Measurements from ENCODE around the gene LRRC7.

Gene LRRC7

DNA sequence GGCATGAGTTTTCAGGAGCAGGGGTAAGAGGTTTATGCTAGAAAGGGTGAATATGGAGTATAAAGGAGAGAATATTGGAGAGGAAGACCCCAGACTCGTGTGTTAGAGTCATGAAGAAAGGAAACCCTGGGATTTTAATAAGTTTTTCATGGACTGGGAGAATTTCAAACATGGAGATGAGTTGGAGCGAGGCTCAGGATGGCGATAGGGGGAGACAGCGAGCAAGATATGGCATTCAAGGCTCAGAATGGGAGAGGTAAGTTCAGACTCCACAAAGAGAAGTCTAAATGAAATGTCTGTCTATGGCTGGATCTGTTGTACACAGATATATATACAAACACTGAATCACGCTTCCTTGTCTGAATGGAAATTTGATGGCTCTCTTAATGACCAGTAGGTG is 545.1 kb downstream of the LRRC7 start:
- no peak for DNase-seq

DNA sequence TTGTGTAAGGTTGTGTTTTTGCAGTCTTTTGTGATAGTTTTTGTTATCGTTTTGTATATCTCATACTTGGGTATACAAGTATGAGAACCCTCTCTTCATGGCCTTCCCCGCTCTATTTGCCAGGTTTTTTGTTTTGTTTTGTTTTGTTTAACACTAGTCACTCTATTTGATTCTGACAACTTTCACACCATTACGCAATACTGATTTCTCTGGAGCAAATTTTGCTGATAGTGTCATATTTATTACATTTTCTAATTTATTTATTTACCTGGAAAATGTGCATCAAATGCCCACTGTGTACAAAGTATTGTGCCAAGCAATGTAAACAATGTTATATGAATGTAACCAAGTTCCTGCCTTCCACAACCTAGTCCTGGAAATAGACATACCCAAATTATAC is 547.6 kb downstream of the LRRC7 start:
- DNase-seq: no peak

DNA sequence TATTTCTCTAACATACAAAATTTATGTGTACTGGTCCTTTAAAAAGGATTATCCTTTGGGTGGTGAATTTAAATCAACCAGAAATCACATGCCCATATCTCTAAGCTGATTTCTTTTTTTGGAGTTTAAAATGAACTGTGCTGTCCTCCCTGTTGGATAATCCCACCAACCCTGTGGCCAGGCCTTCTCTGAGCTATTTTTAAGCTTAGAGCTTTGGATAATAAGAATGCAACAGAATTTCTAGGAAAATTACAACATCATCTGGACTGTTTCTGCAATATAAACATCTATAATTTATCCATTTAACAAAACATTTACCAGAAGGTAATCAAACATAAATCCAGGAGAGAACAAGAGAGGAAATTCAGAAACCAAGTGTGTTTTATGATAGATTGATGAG is 549.3 kb downstream of the LRRC7 start:
- DNase-seq: no peak

DNA sequence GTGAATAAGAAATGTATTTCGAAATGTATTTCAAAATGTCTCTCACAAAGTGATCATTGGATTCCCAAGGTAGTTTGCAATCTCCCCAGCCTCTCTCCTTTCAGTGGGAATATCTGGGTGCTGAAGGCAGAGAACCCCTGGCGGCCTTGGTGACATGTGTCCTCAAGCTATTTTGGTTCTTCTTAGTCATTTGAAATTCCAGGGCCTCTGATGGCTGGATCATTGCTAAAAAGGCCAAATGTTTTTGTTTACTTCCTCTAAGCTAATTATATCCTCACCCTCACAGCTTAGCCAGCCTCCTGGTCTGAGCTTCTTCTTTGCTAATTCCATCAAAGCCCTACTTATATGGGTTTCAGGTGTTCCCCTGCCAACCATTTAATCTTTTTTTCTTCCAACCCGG is 566.4 kb downstream of the LRRC7 start:
- no peak for DNase-seq

DNA sequence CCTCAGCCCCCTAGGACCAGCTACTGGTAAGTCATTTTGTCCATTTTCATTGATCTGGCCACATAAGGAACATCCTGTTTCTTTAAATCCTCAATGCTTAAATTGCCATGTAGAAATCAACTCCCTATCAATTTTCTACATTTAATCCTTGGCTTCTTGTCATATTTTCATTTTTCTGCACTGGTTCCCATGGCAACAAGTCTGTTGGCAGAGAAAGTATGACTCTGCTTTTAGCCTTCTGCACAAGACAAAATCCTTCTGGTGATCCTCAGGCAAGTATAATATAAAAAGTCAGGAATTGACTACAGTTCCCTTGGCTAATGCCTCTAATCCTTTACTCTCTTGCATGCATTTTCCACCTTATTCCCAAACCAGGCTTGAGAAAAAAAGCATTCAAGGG is 572.6 kb downstream of the LRRC7 start:
- DNase-seq: no peak

DNA sequence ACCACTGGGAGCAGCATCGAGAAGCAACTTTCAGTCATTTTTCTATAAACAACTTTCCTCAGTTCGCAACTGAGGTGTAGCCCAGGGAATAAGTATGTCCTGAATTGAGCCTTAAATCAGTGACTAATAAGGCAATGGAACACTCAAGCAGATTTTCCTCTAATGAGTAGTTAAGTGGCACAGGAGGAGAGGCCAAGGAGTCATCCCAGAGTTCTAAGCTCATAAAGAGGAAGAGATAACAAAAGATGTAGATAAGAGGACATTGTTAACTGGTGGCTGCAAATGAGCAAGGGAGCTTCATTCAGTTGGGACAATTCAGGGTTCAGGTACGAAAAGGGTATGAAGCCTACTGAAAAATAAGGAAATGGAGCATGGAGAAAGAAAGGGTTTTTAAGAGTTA is 573.2 kb downstream of the LRRC7 start:
- no peak for DNase-seq

DNA sequence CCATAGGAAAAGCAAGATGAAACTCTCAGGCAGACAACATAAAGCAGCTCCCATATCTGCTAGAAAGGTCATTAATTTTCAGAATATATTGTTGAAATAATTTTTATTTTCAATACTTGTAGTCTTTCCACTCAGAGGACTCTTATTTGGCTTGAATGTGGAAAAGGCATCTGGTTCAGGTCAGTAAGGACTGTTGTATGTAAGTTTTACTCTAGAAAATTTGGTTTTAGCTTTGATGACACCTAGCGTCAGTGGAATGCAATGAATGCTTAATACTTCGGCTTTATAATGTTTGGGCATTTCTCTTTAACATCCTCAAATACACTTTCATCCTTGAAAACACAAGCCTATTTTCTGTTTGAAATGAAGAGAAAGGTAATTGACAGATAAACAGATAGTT is 574.4 kb downstream of the LRRC7 start:
- DNase-seq: no peak

DNA sequence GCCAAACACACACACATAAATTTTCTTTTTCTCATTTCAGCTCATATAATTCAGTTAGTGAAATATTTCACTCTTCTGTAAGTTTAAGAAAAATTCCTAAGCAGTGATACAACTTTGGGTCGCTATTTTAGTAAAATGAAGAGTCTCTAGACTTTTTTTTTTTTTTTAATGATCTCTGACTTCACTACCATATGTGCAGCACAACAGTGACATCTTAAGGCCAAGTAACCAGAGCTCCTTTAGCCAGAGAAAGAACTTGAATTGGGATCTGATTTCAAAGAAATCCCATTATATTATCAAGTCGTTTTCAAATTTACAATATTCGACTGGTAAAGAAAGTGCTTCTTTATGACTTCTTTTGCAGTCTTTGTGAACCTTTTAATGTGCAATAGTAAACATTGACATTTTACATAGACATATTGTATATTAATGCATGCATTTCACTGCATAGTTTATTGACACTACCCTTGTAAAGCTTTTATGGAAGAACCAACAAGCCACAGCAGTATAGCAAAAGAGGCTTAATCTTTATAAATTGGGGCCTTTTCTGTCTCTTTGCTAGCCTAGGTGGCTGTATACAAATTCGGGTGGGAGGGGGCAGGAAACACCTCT is 575.4 kb downstream of the LRRC7 start:
- DNase-seq: no peak

DNA sequence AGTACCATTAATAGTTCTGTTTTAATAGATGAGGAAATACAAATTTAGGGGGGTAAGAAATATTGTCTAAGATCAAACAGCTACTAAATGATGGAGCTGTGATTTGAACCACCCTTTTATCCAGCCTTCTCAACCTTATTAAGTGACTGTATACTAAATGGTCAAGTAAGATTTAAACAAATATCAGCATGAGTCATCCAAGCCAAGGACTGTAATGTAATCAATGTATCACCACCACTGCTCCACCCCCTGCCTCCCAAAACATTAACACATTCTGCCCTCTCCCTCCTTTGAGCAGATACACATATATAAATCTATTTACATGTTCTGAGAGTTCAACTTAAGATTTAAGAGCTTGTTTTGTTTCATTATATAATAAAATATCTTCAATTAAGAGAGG is 578.8 kb downstream of the LRRC7 start:
- DNase-seq: no peak

DNA sequence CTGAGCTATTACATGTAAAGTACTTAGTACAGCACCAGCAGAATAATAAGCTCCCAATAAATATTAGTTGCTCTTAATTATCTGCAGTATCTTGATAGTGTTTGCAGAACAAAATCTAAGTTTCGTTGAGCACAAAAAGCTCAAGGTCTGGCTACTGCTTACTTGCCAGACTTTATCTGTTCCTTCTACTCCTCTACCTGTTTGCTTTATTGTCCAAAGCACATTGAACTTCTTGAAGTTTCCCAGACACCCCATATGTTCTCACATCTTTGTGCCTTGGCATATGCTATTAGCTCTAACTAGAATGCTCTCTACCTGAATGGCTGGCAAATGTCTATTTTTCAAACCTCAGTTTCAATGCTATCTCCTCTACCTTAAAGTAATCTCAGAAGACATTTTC is 582.7 kb downstream of the LRRC7 start:
- DNase-seq: no peak

DNA sequence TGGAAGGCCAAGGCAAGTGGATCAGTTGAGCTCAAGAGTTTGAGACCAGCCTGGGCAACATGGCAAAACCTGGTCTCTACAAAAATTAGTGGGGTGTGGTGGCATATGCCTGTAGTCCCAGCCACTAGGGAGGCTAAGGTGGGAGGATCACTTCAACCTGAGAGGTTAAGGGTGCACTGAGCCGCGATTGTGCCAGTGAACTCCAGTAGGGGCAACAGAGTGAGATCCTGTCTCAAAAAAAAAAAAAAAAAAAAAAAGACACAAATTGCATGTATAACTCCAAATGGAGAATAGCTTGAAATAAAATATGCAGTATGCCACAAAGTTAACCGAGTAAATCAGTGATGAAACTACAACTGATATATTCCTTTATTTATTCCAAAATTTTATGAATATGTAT is 586.0 kb downstream of the LRRC7 start:
- DNase-seq: no peak

DNA sequence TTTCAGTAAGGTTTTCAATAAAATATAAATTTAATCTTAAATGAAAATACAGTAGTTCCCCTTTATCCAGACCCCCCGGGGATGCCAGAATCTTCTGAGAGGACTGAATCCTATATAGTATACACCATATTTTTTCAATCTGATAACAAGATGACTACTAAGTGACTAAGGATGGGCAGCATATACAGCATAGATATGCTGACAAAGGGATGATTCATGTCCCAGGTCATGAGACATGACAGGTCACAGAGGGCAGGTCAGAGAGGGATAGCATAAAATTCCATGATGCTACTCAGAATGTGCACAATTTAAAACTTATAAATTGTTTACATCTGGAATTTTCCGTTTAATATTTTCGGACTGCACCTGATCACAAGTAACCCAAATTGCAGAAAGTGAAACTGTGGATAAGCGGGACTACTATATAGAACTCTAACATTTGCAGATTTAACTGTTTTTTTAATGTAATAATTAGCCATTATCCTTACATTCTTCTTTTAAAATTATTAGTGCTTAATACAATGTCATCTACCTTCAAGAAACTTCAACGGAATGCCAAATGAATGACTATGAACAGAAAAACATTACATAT is 588.9 kb downstream of the LRRC7 start:
- DNase-seq: no peak

DNA sequence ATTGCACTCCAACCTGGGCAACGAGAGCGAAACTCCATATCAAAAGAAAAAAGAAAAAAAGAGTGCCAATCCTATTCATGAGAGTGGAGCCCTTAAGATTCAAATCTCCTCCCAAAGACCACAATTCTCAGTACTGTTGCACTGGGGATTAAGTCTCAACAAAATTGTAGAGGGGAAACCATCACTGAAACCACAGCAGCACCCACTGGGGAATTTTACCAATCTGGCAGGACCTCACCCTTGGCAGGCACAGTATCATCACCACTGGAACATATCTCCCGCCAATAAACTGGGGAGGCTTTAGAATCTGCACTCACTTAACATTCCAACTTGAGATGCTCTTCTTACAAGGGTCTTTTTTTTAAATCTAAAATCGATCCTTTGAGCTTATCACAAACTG is 596.6 kb downstream of the LRRC7 start:
- no peak for DNase-seq

DNA sequence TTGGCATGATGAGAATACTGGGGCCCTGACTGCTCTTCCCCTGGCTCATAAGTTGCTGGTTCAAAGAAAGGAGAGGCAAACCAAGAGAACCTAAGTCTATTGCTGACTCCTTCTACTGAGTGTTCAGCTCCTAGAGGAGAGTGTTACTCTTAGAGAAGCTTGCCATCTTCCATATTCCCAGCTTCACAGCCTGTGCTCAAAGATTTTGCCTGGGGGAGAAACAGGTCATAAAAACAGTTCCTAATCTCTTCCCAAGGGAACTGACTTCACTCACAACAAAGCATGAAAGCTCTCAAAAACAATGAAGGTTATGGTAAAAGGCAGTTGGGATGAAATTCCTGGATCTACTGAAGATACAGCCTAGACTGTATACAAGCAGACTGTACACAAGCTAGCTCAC is 600.6 kb downstream of the LRRC7 start:
- no peak for DNase-seq

DNA sequence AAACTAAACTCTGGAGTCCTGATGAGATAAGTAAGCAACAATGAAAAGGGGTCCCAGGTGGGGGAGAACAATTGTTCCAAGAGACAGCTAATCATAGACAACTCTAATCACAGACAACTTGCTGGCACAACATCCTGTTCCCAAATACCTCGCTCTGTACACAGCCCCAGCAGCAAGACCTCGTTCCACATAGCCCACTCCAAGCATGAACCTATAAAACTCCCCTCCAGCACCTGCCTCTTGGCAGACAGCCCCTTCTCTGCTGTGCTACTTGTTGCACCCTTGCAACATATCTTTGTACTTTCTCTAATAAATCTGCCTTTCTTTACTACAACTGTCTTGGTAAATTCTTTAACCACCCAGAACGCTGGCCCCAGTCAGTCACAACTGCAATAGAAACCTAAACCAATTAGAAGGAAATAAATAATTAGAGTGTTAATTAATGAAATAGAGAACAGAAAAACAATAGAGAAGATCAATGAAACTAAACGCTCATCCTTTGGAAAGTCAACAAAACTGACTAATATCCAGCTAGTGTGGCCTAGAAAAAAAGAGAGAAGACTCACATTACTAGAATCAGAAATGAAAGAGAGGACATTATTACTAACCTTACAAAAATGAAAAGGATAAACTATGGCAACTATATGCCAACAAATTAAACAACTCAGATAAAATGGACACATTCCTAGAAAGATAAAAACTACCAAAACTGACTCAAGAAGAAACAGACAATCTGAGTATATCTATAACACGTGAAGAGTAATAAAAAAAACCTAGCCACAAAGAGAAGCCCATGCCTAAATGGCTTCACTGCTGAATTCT is 601.5 kb downstream of the LRRC7 start:
- no peak for DNase-seq

DNA sequence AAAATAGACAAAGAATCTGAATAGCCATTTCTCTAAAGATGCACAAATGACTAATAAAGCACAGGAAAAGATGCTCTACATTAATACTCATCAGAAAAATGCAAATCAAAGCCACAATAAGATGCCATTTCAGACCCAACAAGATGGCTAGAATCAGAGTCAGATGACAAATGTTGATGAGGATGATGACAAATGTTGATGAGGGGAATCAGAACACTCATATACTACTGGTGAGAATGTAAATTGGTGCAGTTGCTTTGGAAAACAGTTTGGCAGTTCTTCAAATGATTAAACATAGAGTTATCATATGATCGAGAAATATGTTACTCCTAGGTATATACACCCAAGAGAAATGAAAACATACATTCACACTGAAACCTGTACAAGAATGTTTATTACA is 603.8 kb downstream of the LRRC7 start:
- no peak for DNase-seq

Measured in stimulated activated CD4-positive, alpha-beta T cell treated with anti-CD3 and anti-CD28 coated beads, Interleukin-12 subunit alpha, Interleukin-12 subunit beta, amount 100 ng/mL, for 4 hours (primary cell).